NCI-H524 (cell line): ENCODE measurements around the gene NR5A1.

Experiments used
- DNase-seq, 2 experiments: peaks; one replicate each; lab custom pipeline; 2025; lab: John Stamatoyannopoulos, UW

NR5A1 gene

DNA sequence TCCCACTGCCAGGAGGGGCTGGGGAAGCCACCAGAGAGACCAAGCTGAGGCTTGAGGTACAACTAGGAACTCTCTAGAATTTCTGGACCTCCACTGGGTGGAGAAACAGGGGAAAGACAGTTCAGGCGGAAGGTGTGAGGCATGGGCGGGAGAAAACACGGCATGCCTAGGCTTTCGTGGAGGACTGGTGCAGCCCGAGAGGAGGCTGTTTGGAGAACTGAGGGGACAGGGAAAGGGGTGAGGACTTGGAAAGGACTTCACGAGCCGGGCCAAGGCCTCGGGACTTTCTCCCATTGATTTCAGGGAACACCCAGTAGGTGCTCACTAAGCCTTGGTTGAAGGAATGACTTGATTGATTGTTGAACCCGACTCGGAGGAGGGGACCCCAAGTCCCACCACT lies 66.4 kb downstream of the NR5A1 start:
- no peak for DNase-seq

DNA sequence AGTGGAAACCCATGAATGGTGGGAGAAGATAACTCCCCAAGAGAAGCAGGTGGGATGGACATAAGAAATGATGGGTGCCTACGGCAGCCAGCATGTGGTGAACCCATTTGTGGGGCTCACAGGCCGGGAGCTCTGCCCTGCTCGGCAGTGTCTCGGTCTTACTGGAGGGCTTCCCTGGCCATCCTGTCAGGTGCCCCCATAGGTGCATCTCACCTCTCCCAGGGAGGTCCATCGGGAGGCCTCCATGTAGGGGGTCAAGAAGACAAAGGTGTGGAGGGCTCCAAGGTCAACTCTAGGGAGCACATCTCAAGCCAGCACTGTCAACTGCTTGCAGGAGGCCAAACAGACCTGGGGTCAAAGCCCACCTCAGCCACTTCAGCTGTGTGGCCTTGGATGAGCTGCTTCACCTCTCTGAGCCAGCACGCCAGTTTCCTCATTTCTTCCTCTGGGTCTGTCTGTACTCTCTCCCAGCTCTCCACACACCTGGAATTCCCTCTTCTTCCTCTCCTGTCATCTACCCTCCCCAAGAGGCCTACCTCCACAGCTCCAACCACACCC lies 67.4 kb downstream of the NR5A1 start:
- no peak for DNase-seq

GRCh38 chr9:124439086-124439485 lies 68.1 kb downstream of the NR5A1 start:
- no peak for DNase-seq

DNA sequence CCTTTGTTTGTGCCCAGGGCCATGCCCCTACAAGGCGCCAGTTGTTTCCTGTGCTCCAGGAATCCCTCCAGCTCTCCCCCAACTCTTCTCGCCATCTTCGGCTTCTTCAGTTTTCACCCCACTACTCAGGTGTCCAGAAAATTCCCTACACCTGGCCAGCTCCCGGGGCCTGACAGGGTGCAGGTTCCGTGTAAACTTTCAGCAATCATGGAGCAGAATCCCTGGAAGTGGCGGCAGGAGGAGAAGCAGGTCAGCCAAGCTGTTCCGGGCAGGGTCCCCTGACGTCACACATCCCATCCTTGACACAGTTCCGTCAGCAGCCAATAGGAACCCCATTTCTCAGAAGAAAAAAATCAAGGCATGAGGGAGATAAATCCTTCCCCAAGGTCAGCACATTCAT lies 69.1 kb downstream of the NR5A1 start:
- DNase-seq: no peak

GRCh38 chr9:124437086-124437485 lies 70.1 kb downstream of the NR5A1 start:
- DNase-seq: no peak

- no peak for DNase-seq
Observed at GRCh38 chr9:124436320-124436719, 70.9 kb downstream of the NR5A1 start.
